ENCODE data around the gene MTCL3.

Gene MTCL3

GRCh38 chr6:127515234-127515793 lies 3.8 kb downstream of the MTCL3 start:
- DNase-seq (ENCODE audit: low spot score): peak; percentile 72

GRCh38 chr6:127514773-127515227 lies 4.3 kb downstream of the MTCL3 start:
- DNase-seq (ENCODE audit: low spot score): peak; percentile 46

DNA sequence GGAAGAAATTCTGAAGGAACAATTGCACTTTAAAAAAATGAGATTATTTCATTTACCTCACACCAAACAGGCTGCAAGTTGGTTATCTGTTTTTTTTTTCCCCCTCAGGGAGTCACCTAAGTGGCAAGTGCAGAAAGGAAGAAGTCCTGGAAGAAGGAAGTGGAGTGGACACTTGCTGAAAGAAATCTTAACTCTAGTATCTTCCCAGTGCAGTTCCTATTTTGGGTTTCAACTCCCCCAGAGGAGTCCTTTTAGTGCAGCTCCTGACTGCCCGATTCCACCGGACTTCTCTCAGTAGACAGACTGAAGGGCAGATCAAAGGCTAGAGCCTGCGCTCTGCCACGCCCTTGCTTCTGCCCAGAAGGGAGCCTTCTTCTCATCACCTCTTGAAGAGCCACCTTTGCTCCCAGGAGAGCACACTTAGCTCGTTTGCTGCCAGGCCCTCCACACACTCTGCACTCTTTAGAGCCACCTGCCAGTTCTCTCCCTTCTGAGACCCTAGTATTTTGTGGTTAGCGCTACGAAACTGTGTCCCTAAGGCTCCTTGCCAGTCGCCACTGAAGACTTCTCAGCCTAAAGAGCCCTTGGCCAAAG lies 4.9 kb downstream of the MTCL3 start:
- no peak for DNase-seq (ENCODE audit: low spot score)

DNA sequence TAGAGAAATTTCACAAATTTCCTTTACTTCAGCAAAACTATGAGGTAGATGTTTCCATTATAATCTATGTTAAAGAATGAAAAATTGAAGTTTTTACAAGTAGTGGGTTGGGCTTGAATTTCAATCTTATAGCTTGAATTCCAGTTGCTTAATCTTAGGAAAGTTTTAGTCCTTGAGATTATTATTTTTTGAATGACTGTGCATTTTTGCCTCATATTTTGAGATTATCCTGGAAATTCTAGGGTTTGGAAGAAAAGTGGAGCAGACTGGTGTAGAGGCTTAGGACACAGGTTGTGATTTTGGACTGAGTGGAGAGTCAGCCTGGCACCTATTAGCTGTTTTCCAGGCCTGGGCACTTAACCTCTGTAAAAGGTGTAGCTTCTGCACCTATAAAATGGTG lies 5.7 kb downstream of the MTCL3 start:
- no peak for DNase-seq (ENCODE audit: low spot score)

GRCh38 chr6:127510876-127511275 lies 8.3 kb downstream of the MTCL3 start:
- no peak for DNase-seq (ENCODE audit: low spot score)

GRCh38 chr6:127506894-127507293 lies 12.2 kb downstream of the MTCL3 start:
- no peak for DNase-seq (ENCODE audit: low spot score)

GRCh38 chr6:127503022-127503421 lies 16.1 kb downstream of the MTCL3 start:
- DNase-seq (ENCODE audit: low spot score): no peak

DNA sequence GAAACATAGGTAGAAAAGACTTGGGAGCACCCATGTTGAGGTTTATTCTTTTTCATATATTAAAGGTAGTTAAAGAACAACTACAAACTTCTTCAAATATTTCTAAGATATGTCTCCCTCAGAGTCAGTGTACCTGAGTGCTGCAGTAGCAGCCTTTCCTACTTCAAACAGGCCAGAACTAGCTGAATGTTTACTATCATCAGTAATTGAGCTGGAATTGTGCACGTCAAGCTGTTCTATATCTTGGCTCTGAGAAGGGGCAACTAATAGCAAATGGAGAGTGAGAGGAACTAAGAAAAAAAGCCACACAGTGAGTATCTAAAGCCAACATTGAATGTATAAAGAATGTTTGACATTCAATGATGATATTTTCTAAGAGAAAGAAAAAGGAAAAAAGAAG lies 21.7 kb downstream of the MTCL3 start:
- no peak for DNase-seq (ENCODE audit: low spot score)

DNA sequence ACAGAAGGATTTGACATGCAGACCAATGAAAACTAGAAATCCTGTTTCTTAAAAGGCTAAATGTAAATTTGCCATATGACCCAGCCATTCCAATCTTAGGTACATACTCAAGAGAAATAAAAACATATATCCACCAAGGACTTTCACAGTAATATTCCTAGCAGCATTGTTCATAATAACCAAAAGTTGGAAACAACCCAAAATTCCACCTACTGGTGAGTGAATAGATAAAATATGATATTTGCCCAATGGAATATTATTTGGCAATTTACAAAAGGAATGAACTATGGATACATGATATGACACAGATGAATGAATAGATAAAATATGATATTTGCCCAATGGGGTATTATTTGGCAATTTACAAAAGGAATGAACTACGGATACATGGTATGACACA lies 22.7 kb downstream of the MTCL3 start:
- no peak for DNase-seq (ENCODE audit: low spot score)

- no peak for DNase-seq (ENCODE audit: low spot score)
Observed at GRCh38 chr6:127494240-127494767, 24.8 kb downstream of the MTCL3 start.

DNA sequence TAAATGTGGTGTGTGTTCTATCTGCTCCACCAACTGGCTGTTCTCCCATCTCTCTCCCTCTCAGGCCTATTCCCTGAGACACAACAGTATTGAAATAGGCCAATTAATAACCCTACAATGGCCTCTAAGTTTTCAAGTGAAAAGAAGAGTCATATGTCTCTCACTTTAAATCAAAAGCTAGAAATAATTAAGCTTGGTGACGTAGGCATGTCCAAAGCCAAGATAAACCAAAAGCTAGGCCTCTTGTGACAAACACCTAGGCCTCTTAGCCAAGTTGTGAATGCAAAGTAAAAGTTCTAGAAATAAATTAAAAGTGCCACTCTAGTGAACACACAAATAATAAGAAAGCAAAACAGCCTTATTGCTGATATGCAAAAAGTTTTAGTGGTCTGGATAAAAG lies 29.9 kb downstream of the MTCL3 start:
- DNase-seq (ENCODE audit: low spot score): no peak

DNA sequence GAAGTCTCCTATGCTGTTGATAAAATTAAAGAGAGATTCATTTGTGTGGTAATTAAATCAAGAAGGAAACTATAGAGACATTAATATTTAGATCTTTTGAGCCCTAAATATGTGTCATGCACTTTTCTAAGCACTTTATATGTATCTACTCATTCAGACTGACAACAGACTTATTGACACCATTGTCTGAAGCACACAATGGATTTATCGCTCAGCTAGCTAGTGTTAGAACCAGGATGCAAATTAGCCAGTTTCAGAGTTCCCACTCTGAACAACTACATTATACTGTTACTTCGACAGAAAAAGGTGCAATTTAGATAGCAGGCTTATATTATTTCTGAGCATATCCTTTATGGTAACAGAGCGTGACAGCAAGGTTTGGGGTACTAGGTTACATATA lies 32.2 kb downstream of the MTCL3 start:
- no peak for DNase-seq (ENCODE audit: low spot score)

DNA sequence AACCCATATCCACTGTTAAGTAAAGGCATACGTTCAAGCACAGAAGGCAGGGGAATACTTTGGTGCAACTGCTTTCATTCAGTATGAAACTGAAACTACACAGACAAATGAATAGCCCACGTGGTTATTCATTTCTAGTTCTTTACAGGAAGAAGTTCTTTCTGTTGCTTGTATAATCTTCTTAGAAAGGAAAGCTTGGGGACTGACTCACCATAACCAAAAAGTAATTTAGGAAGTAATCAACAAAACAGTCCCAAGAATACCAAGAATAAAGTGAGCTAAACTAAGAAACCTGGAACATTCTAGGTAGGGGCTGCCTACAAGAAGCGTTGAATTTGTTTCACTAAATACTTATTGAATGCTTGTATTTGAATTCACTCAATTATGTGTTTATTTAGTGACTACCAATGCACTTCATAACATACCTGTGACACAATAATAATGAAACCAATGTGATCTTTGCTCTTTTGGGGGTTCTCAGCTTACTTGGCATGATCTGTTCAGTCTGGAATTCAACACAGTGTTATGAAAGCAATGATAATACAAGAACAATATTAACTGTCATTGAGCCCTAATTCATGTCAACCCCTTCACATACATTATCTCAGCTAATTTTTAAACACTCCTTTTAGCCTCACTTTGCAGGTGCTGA lies 34.8 kb downstream of the MTCL3 start:
- DNase-seq (ENCODE audit: low spot score): peak; percentile 57

GRCh38 chr6:127483399-127484055 lies 35.6 kb downstream of the MTCL3 start:
- DNase-seq (ENCODE audit: low spot score): no peak

DNA sequence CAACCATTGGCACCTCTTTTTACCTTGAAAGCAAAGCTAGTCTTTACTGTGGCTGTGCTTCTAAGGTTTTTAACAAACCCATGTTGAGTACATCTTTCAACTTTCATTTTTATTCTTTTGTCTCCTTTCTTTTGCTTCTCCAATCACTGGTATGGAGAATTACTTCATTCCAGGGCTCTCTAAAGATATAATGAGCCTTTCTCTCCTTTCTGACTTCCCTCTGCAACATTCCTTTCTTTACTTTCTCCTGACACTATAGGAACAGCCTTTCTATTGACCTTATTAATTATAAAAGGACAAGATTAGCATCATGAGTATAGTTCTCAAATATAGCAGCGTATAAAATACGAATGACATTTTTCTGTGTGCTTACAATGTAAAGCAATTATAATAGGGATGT lies 36.8 kb downstream of the MTCL3 start:
- DNase-seq (ENCODE audit: low spot score): no peak

DNA sequence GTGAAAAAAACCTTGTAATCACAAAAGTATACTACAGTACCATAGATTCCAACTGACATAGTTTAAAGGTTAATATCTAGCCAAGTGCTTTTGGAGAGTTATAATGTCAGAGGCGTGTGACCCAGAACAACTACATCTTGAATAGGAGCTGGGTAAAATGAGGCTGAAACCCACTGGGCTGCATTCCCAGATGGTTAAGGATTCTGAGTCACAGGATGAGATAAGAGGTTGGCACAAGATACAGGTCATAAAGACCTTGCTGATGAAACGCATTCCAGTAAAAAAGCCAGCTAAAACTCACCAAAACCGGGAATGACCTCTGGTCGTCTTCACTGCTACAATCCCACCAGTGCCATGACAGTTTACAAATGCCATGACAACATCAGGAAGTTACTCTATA lies 37.5 kb downstream of the MTCL3 start:
- DNase-seq (ENCODE audit: low spot score): no peak

- no peak for DNase-seq (ENCODE audit: low spot score)
Observed at GRCh38 chr6:127481111-127481510, 38.0 kb downstream of the MTCL3 start.

DNA sequence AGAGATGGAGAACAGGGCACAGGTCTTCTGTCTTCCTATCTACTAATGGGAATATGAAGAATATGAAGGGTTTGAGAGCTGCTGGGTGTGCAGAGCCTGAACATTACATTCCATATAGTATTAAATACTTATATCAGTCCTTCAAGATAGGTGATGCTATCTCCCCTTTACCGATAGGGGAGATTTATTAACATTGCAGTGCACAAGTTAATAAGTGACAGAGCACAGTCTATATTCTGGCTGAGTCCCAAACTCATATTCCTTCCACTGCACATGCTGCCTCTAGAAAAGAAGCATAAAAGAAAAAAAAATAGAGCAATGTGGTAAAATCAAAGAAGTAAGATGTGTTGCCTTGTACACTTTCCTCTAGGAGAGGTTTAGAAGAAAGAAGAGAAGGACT lies 41.5 kb downstream of the MTCL3 start:
- no peak for DNase-seq (ENCODE audit: low spot score)

DNA sequence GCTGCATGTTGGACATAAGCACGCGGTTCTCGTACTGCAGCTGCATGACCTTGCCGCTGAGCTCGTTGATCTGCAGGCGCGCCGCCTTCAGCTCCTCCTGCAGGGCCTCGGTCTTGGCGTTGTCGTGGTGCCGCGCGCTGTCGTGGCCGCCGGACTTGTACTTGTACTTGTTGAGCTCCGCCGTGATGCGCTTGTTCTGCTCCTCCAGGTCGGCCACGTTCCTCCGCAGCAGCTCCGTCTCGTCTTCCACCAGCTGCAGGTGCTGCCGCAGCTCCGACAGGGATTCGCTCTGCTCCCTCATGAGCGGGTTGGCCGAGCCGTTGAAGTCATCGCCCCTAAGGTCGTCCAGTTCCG lies 43.3 kb downstream of the MTCL3 start:
- DNase-seq (ENCODE audit: low spot score): no peak

GRCh38 chr6:127475135-127475822 lies 43.9 kb downstream of the MTCL3 start:
- no peak for DNase-seq (ENCODE audit: low spot score)

DNA sequence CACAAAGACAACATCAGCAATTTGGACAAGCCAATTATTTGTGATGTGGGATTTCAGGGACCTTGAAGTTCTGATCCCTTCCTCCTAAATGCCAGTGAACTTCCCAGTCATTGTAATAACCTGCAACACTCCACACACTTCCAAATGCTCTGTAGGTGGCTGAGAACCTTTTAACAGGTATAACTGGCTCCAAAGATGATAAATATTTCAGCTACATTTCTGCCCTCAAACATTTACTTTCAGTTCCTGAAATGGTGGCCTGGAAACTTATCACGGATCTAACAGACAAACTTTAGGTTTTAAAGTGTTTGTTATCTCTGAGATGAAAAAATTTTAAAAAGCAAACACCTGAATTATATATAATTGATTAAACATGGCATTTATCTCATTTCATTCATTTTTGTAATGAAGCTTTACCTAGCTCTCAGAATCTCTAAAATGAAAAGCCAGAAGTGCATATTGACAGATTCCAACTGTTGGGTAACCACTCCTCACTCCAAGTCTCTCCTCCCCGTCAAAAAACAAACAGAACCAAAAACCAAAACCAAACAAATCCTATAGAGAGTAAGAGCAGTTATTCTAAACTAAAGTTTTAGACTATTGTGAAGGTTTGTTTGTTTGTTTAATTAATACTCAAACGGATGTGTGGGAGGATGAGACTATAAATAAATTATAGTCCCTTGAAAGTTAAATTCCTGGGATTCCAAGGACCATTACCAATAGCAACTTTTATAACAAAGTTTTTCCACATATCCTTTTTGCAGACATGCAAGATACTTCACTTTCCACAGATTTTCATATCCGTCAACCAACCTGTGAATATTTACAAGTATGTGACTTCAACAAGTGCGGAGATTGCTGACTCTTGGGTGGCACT lies 47.5 kb downstream of the MTCL3 start:
- no peak for DNase-seq (ENCODE audit: low spot score)

DNA sequence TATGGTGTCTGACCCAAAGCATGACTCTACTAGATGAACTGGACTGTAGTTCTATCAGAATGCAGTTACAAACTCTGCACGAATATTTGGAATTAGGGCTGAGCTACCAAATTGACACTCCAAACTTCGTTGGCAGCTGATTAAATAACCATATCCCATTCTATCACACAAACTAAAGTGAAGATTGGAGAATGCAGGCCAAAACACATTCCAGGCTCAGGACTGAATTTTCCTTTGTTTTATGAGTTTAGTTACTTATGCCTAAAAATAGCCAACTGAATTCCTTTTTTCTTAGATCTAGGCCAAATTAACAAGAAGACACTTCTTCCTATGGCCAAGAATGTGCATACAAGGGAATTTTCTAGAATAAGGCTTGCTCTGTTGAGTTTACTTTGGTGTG lies 50.2 kb downstream of the MTCL3 start:
- no peak for DNase-seq (ENCODE audit: low spot score)

Measured in AG08396 (cell line).